ENCODE measurements around the gene FAR1. TPM values are rescaled to one million over a fixed set of nuclear protein-coding genes. Genes with fewer than 3 reads are reported as not detected.

FAR1 gene, protein sequence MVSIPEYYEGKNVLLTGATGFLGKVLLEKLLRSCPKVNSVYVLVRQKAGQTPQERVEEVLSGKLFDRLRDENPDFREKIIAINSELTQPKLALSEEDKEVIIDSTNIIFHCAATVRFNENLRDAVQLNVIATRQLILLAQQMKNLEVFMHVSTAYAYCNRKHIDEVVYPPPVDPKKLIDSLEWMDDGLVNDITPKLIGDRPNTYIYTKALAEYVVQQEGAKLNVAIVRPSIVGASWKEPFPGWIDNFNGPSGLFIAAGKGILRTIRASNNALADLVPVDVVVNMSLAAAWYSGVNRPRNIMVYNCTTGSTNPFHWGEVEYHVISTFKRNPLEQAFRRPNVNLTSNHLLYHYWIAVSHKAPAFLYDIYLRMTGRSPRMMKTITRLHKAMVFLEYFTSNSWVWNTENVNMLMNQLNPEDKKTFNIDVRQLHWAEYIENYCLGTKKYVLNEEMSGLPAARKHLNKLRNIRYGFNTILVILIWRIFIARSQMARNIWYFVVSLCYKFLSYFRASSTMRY
- total RNA-seq = 61.5 and 64.7 TPM in 2 replicates

DNA sequence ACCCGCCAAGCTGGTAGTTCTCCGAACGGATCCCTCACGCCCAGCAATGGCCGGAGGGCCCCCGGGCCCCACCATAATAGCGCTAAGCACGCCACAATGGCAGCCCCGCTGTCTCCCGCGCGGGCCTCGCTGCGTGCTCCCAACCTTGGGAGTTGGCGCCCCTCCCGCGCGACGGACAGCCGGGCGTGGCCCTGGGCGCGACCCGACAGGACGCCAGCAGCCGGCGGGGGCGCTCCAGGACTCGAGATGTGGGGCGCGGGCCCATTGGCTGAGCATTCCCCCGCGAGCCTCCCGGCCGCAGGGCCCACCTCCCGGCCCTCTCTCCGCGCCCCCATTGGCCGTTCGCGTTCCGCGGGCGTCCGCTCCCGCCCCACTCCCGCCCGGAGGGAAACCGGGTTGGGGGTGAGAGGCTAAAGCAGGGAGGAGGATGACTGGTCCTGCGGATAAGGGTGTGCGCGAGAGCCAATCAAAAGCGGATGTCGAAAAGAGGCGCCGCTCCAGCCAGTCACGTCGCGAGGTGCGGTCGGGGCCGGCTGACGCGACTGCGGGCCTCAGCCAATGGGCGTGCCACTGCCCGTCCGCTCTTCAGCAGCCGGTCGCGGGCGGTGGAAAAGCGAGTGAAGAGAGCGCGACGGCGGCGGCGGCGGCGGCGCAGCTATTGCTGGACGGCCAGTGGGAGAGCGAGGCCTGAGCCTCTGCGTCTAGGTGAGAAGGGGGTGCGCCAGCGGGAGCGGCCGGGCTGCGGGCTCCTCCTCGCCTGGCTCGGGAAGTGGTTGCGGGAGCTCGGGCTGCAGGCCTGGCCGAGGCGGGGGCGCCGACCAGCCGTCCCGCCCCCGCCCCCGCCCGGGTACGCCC is at the start of gene FAR1:
Gene FAR1 (plus strand): TSS at position 567 of the 855 bp plus-strand sequence. CDS start 26,098 bp downstream, outside the sequence.

Small RNAs within 50 kb of the gene (small RNA-seq; reads per million reads assigned to genes)
- gene AC013828.1 (ENCODE audit: low replicate concordance) = not detected
- gene RF00019 (ENCODE audit: low replicate concordance) = not detected
- not detected for gene RPL39P26 (ENCODE audit: low replicate concordance)

Other genes with a start within 250 kb of the FAR1 start
- gene BTBD10, start 205.4 kb upstream of the FAR1 start, total RNA-seq = 47.1 and 68.0 TPM in 2 replicates
- not detected in 2 replicates for gene PTH, start 172.7 kb upstream of the FAR1 start, total RNA-seq